Stimulated activated CD8-positive, alpha-beta memory T cell treated with anti-CD3 and anti-CD28 coated beads, Interleukin-7, amount 100 ng/mL, for 24 hours (primary cell): Measurements from ENCODE around the gene GABRB3.

ENCODE experiments used
- DNase-seq: peaks from one replicate; pipeline ENCODE4 v3.0.0-alpha.2; 2020; ENCODE audit warnings: low read depth

The GABRB3 gene

GRCh38 chr15:26772154-26773066 lies at the start of gene GABRB3:
Gene GABRB3 (minus strand): TSS chr15:26773066.
- DNase-seq: no peak

- DNase-seq: no peak
Measured at GRCh38 chr15:26807517-26808427, 34.9 kb upstream of the GABRB3 start.

- DNase-seq: no peak
Measured at GRCh38 chr15:26806574-26806973, 33.7 kb upstream of the GABRB3 start.

- DNase-seq: no peak
Measured at GRCh38 chr15:26806151-26806550, 33.3 kb upstream of the GABRB3 start.

GRCh38 chr15:26805470-26805869 lies 32.6 kb upstream of the GABRB3 start:
- DNase-seq: no peak

GRCh38 chr15:26804063-26804804 lies 31.4 kb upstream of the GABRB3 start:
- DNase-seq: no peak

- no peak for DNase-seq
Measured at GRCh38 chr15:26790118-26790517, 17.3 kb upstream of the GABRB3 start.

GRCh38 chr15:26781816-26782215 lies 8.9 kb upstream of the GABRB3 start:
- DNase-seq: no peak

GRCh38 chr15:26773917-26774316 lies 1.1 kb upstream of the GABRB3 start:
- DNase-seq: no peak

- DNase-seq: no peak
Measured at GRCh38 chr15:26773067-26773877, 406 bp upstream of the GABRB3 start.

- DNase-seq: no peak
Measured at GRCh38 chr15:26771578-26772153, 1.2 kb downstream of the GABRB3 start.

- no peak for DNase-seq
Measured at GRCh38 chr15:26771168-26771567, 1.7 kb downstream of the GABRB3 start.

GRCh38 chr15:26767169-26767670 lies 5.6 kb downstream of the GABRB3 start:
- DNase-seq: no peak

GRCh38 chr15:26766262-26766661 lies 6.6 kb downstream of the GABRB3 start:
- DNase-seq: no peak

GRCh38 chr15:26759986-26760385 lies 12.9 kb downstream of the GABRB3 start:
- DNase-seq: no peak

- no peak for DNase-seq
Measured at GRCh38 chr15:26758079-26758478, 14.8 kb downstream of the GABRB3 start.

GRCh38 chr15:26757141-26757540 lies 15.7 kb downstream of the GABRB3 start:
- DNase-seq: no peak

- no peak for DNase-seq
Measured at GRCh38 chr15:26744894-26745293, 28.0 kb downstream of the GABRB3 start.

GRCh38 chr15:26739791-26740190 lies 33.1 kb downstream of the GABRB3 start:
- DNase-seq: no peak

- no peak for DNase-seq
Measured at GRCh38 chr15:26738996-26739395, 33.9 kb downstream of the GABRB3 start.
